ENCODE results near the gene GRK4. TPM values are rescaled to one million over a fixed set of nuclear protein-coding genes. Genes with fewer than 3 reads are reported as not detected.
A peak's percentile ranks its signal among the peaks of the same experiment; 100 is the strongest.

Gene GRK4
- total RNA-seq, 1 donor from 2014 or later: 1.3 TPM

DNA sequence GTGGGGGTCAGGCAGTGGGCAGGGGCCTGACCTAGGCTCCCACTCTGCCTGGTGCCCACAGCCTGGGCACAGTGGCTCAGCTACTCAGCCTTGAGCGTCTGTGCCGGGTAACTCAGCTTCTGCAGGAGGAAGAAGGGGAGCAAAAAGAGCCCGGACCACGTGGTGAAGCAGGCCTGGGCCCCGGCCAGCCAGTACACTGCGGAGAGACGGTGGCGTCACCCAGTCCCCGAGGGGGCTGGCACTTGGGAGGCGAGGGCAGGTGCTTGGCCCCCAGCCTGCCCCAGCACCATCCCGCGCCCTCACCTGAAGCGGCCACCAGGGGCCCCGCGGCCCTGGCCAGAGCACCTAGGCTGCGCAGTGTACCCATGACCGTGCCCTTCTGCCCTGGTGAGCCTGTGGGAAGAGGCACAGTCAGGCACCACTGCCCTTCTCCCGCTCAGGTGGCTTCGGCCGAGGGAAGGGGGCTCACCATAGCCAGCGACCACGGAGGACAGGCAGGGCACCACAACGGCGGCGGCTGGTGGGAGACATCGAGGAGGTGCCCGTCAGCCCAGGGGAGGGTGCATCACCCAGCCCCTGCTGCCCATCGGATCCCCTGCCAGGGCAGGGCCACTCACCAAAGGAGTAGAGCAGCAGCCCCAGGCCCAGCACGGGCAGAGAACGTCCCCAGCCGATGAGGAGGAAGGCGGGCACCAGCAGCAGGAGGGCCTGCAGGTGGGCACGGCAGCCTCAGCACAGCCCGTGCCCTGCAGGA lies 32.4 kb upstream of the GRK4 start:
- Histone ChIP-seq H3F3A (ENCODE audit: low read depth) (peaks cover 25% of the 10 kb centered on the region), H3K79me2 (ENCODE audit: low read depth) (peaks cover 26% of the 10 kb centered on the region), H2AFZ (replicated peaks) (no peak overlapping the region), H4K20me1 (ENCODE audit: low read depth) (peaks cover 21% of the 10 kb centered on the region), H3K27me3 (no peaks in the 10 kb centered on the region), H3K9me3 (ENCODE audit: low read depth) (no peaks in the 10 kb centered on the region), H3K9ac (no peak overlapping the region), H3K4me1 (peaks cover 11% of the 10 kb centered on the region), H3K4me3 (no peak overlapping the region), H3K36me3 (no peaks in the 10 kb centered on the region), H3K27ac (no peak overlapping the region), H3K4me2 (no peak overlapping the region)
- H3K9me3 Mint-ChIP-seq: no peaks in the 10 kb centered on the region
- peaks cover 19% of the 10 kb centered on the region for H3K36me3 Mint-ChIP-seq
- H3K27me3 Mint-ChIP-seq (ENCODE audit: insufficient read depth, low read depth): peaks cover 3% of the 10 kb centered on the region
- TF ChIP-seq EZH2 (IDR thresholded peaks at IDR 0.05) (no peak), EZH2phosphoT487 (IDR thresholded peaks at IDR 0.05) (no peak)
- TF ChIP-seq, protein P1, sequence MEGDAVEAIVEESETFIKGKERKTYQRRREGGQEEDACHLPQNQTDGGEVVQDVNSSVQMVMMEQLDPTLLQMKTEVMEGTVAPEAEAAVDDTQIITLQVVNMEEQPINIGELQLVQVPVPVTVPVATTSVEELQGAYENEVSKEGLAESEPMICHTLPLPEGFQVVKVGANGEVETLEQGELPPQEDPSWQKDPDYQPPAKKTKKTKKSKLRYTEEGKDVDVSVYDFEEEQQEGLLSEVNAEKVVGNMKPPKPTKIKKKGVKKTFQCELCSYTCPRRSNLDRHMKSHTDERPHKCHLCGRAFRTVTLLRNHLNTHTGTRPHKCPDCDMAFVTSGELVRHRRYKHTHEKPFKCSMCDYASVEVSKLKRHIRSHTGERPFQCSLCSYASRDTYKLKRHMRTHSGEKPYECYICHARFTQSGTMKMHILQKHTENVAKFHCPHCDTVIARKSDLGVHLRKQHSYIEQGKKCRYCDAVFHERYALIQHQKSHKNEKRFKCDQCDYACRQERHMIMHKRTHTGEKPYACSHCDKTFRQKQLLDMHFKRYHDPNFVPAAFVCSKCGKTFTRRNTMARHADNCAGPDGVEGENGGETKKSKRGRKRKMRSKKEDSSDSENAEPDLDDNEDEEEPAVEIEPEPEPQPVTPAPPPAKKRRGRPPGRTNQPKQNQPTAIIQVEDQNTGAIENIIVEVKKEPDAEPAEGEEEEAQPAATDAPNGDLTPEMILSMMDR (IDR thresholded peaks at IDR 0.05): no peak
- H3K4me1 Mint-ChIP-seq: peaks cover 14% of the 10 kb centered on the region
- no peak overlapping the region for H3K27ac Mint-ChIP-seq
- DNase-seq (ENCODE audit: low spot score): no peak
- H3K4me3 Mint-ChIP-seq: no peak overlapping the region

DNA sequence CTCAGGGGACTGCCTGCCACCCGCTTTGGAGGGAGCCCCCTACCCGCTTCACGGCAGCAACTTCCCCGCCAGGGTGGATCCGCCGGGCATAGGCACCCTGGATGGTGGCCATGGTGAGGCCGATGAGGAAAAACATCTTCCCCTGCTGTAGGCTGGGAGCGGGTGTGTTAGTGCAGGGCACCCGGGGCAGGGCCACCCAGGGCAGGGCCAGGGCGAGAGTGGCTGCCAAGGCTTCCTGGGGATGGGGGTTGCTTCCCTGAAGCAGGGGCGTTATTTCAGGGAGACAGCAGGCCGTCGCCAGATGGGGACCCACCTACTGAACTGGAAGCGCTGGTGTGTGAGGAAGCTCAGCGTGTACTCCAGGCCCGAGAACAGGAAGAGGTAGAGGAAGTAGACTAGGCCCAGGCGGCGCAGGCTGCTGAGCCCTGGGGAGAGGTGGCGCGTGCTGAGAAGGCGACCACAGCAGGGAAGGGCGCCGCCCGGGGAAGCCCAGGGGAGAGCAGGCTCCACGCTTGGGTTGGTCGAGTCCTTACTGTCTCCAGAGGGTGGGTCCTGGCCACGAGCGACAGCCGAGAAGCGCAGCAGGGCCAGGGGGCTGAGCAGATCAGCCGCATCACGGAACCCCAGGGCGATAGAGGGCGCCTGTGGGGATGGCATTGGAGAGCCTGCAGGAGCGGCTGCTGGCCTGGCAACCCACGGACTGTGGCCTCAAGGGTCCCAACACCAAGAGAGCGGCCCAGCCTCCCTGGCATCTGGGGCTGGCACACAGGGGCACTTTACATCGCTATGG lies 31.7 kb upstream of the GRK4 start:
- Histone ChIP-seq H3K9me3 (ENCODE audit: low read depth) (no peaks in the 10 kb centered on the region), H4K20me1 (ENCODE audit: low read depth) (peaks cover 29% of the 10 kb centered on the region), H3K36me3 (no peaks in the 10 kb centered on the region), H3K9ac (no peak overlapping the region), H3K27ac (peak overlapping the region; percentile 29), H3K4me1 (peaks cover 15% of the 10 kb centered on the region), H3K27me3 (no peaks in the 10 kb centered on the region), H3F3A (ENCODE audit: low read depth) (peaks cover 28% of the 10 kb centered on the region), H3K4me2 (no peak overlapping the region), H2AFZ (replicated peaks) (no peak overlapping the region), H3K79me2 (ENCODE audit: low read depth) (peaks cover 34% of the 10 kb centered on the region), H3K4me3 (no peak overlapping the region)
- Mint-ChIP-seq H3K4me1 (peaks cover 21% of the 10 kb centered on the region), H3K27ac (no peak overlapping the region), H3K4me3 (peak overlapping the region; percentile 90), H3K9me3 (no peaks in the 10 kb centered on the region), H3K27me3 (ENCODE audit: insufficient read depth, low read depth) (peaks cover 7% of the 10 kb centered on the region), H3K36me3 (peaks cover 15% of the 10 kb centered on the region)
- DNase-seq (ENCODE audit: low spot score): no peak
- TF ChIP-seq EZH2phosphoT487 (IDR thresholded peaks at IDR 0.05) (no peak), EZH2 (IDR thresholded peaks at IDR 0.05) (no peak)
- TF ChIP-seq, protein P1 (IDR thresholded peaks at IDR 0.05): no peak

DNA sequence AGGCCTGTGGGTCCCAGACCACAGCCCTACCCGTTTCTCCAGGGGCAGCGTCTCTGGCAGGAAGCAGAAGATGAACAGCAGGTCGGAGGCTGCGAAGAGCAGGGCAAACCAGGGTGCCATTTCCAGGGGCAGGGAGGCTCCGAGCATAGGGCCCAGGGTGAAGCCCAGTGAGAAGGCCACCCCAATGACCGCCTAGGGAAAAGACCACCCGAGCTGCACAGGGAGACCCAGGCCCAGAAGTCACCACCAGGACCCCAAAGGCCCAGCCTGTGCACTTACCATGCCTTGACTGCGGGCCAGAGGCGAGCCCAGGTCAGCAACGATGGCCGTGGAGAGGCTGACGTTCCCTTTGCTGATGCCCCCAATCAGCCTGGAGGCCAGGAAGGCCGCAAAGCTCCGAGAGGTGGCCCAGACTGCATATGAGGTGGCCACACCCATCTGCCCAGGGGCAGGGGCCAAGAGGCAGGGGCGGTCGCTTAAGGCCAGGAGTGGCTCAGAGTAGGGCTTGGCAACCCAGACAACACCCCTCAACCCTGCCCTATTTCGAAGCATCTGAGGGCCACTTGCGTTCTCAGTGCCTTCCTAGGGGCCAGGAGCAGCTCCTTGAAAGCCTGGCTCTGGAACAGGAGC lies 30.9 kb upstream of the GRK4 start:
- no peak for DNase-seq (ENCODE audit: low spot score)
- no peaks in the 10 kb centered on the region for H3K9me3 Mint-ChIP-seq
- H3K27me3 ChIP-seq: no peaks in the 10 kb centered on the region
- no peaks in the 10 kb centered on the region for H3K36me3 ChIP-seq
- no peak overlapping the region for H3K4me2 ChIP-seq
- H3K4me1 Mint-ChIP-seq: peaks cover 25% of the 10 kb centered on the region
- peak overlapping the region; percentile 90 for H3K4me3 Mint-ChIP-seq
- peaks cover 38% of the 10 kb centered on the region for H3K79me2 ChIP-seq (ENCODE audit: low read depth)
- H3K27ac Mint-ChIP-seq: no peak overlapping the region
- no peak overlapping the region for H3K4me3 ChIP-seq
- TF ChIP-seq EZH2phosphoT487 (IDR thresholded peaks at IDR 0.05) (no peak), EZH2 (IDR thresholded peaks at IDR 0.05) (no peak)
- TF ChIP-seq, protein P1 (IDR thresholded peaks at IDR 0.05): no peak
- peak overlapping the region; percentile 29 for H3K27ac ChIP-seq
- peaks cover 15% of the 10 kb centered on the region for H3K4me1 ChIP-seq
- H3K9me3 ChIP-seq (ENCODE audit: low read depth): no peaks in the 10 kb centered on the region
- peaks cover 16% of the 10 kb centered on the region for H3K36me3 Mint-ChIP-seq
- peaks cover 36% of the 10 kb centered on the region for H4K20me1 ChIP-seq (ENCODE audit: low read depth)
- no peak overlapping the region for H3K9ac ChIP-seq
- peaks cover 11% of the 10 kb centered on the region for H3K27me3 Mint-ChIP-seq (ENCODE audit: insufficient read depth, low read depth)
- no peak overlapping the region for H2AFZ ChIP-seq (replicated peaks)
- H3F3A ChIP-seq (ENCODE audit: low read depth): peaks cover 28% of the 10 kb centered on the region
